OCI-LY1 (cell line): ENCODE results near the gene ANO4.

ENCODE experiments used
- EZH2 ChIP-seq: fragments of 200-600 bp; sonication (generic), shearing (Covaris generic); IDR thresholded peaks from 2 replicates; pipeline ENCODE4 v1.8.0; 2017; ENCODE audit warnings: borderline replicate concordance, mixed run types, mild to moderate bottlenecking, antibody characterized with exemption, low read length, moderate library complexity, mixed read lengths
- TF ChIP-seq, protein P1 (sequence below): fragments of 200-600 bp; sonication (generic), shearing (Covaris generic); IDR thresholded peaks from 2 replicates; pipeline ENCODE4 v1.5.1; 2017; ENCODE audit warnings: mild to moderate bottlenecking, antibody characterized with exemption, low read length, moderate library complexity, mixed read lengths

DNA sequence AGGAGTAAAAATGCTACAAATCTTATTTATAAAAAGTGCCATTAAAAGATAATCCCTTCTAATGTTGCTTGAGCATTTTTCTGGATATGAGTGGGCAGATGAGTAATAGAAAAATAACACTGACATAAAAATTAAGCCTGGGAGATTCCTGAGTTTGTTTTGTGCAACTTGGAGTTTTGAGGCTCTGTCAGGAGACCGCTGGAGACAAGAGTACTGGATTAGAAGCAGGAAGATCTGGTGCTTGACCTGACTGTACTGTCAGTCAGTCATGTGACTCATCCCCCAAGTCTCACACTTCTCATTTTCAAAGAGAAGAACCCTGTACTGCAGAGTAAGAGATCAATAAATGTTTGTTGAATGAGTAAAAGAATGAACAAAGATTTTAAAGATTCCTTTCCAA lies 29.4 kb downstream of the ANO4 start:
- TF ChIP-seq, protein P1, sequence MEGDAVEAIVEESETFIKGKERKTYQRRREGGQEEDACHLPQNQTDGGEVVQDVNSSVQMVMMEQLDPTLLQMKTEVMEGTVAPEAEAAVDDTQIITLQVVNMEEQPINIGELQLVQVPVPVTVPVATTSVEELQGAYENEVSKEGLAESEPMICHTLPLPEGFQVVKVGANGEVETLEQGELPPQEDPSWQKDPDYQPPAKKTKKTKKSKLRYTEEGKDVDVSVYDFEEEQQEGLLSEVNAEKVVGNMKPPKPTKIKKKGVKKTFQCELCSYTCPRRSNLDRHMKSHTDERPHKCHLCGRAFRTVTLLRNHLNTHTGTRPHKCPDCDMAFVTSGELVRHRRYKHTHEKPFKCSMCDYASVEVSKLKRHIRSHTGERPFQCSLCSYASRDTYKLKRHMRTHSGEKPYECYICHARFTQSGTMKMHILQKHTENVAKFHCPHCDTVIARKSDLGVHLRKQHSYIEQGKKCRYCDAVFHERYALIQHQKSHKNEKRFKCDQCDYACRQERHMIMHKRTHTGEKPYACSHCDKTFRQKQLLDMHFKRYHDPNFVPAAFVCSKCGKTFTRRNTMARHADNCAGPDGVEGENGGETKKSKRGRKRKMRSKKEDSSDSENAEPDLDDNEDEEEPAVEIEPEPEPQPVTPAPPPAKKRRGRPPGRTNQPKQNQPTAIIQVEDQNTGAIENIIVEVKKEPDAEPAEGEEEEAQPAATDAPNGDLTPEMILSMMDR: no peak
- no peak for TF ChIP-seq EZH2
